ENCODE measurements around the gene LEO1.

DNA sequence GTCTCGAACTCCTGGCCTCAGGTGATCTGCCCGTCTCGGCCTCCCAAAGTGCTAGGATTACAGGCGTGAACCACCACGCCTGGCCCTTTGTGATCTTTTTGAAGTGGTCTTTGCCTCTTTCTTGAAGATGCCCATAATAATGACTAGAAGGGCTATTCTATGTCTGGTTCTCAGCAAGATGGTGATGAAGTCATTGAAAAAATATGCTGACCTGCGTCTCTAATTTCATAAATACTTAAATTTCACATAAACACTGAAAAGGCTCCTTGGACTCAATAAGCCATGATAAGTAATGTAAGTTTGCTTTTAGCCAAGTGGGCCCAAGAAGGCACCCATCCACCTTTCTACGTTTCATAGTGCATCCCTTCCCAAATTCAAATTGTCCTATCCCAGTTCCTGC is 46.7 kb upstream of the LEO1 start:
- TF ChIP-seq, protein P1, sequence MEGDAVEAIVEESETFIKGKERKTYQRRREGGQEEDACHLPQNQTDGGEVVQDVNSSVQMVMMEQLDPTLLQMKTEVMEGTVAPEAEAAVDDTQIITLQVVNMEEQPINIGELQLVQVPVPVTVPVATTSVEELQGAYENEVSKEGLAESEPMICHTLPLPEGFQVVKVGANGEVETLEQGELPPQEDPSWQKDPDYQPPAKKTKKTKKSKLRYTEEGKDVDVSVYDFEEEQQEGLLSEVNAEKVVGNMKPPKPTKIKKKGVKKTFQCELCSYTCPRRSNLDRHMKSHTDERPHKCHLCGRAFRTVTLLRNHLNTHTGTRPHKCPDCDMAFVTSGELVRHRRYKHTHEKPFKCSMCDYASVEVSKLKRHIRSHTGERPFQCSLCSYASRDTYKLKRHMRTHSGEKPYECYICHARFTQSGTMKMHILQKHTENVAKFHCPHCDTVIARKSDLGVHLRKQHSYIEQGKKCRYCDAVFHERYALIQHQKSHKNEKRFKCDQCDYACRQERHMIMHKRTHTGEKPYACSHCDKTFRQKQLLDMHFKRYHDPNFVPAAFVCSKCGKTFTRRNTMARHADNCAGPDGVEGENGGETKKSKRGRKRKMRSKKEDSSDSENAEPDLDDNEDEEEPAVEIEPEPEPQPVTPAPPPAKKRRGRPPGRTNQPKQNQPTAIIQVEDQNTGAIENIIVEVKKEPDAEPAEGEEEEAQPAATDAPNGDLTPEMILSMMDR (IDR thresholded peaks at IDR 0.05; ENCODE audit: insufficient read depth, low read length), result no peak
- TF ChIP-seq SPI1 (IDR thresholded peaks at IDR 0.05; ENCODE audit: borderline replicate concordance, low read depth) (no peak), POLR2AphosphoS5 (IDR thresholded peaks at IDR 0.05; ENCODE audit: low read depth) (no peak), GABPA (IDR thresholded peaks at IDR 0.05; ENCODE audit: low read depth) (no peak)
- TF ChIP-seq, protein P2, sequence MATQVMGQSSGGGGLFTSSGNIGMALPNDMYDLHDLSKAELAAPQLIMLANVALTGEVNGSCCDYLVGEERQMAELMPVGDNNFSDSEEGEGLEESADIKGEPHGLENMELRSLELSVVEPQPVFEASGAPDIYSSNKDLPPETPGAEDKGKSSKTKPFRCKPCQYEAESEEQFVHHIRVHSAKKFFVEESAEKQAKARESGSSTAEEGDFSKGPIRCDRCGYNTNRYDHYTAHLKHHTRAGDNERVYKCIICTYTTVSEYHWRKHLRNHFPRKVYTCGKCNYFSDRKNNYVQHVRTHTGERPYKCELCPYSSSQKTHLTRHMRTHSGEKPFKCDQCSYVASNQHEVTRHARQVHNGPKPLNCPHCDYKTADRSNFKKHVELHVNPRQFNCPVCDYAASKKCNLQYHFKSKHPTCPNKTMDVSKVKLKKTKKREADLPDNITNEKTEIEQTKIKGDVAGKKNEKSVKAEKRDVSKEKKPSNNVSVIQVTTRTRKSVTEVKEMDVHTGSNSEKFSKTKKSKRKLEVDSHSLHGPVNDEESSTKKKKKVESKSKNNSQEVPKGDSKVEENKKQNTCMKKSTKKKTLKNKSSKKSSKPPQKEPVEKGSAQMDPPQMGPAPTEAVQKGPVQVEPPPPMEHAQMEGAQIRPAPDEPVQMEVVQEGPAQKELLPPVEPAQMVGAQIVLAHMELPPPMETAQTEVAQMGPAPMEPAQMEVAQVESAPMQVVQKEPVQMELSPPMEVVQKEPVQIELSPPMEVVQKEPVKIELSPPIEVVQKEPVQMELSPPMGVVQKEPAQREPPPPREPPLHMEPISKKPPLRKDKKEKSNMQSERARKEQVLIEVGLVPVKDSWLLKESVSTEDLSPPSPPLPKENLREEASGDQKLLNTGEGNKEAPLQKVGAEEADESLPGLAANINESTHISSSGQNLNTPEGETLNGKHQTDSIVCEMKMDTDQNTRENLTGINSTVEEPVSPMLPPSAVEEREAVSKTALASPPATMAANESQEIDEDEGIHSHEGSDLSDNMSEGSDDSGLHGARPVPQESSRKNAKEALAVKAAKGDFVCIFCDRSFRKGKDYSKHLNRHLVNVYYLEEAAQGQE (IDR thresholded peaks at IDR 0.05; ENCODE audit: insufficient replicate concordance, low read depth), result no peak
